OCI-M1 (cell line): ENCODE data around the gene PAPPA2.

Experiments used
- DNase-seq: peaks from one replicate; lab custom pipeline; 2025; lab: John Stamatoyannopoulos, UW

The PAPPA2 gene

GRCh38 chr1:176854758-176855745 is 392.1 kb downstream of the PAPPA2 start:
- DNase-seq: peak; percentile 84

GRCh38 chr1:176857632-176858031 is 394.7 kb downstream of the PAPPA2 start:
- peak; percentile 92 for DNase-seq

GRCh38 chr1:176858433-176858916 is 395.5 kb downstream of the PAPPA2 start:
- peak; percentile 78 for DNase-seq

GRCh38 chr1:176863613-176864012 is 400.6 kb downstream of the PAPPA2 start:
- DNase-seq: no peak

DNA sequence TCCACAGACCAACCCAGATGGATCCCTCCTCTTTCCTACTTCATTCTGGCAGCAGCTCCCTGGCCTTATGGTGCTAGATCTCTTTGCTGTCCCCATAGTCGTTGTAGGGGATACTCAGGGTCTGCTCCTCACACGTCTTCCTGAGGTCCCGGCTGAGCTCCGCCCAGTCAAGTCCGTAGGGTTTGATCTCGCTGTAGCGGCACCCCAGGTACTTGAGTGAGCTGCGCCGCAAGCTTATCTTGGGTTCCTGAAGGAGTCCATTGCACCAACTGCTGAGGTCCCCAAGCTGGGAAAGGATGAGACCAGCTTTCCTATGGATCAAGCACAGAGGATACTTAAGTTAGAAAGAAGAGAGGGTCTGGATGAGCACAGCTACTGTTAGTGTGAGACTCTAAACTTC is 401.2 kb downstream of the PAPPA2 start:
- DNase-seq: no peak

GRCh38 chr1:176866011-176866714 is 403.2 kb downstream of the PAPPA2 start:
- DNase-seq: no peak

GRCh38 chr1:176869577-176869976 is 406.6 kb downstream of the PAPPA2 start:
- DNase-seq: no peak

GRCh38 chr1:176876966-176877515 is 414.1 kb downstream of the PAPPA2 start:
- peak; percentile 14 for DNase-seq

DNA sequence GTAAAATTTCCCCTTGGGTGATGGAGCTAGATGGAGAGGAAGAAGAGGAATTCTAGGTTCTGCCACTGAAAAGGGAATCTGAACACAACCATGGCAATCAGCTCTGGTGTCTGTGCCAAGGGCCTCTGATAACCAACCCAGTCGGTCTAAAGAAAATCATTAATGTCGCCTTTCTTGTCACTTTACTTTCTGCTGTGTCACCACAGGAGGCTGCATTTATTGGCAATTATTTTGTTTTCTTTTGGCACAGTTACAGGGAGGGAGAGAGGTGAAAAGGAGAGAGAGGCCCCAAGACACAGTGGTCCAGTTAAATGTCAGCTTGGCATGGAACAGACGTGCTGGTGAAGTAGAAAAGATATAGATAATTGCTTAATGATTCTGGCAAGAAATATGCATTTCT is 414.6 kb downstream of the PAPPA2 start:
- DNase-seq: no peak

GRCh38 chr1:176878750-176879536 is 416.0 kb downstream of the PAPPA2 start:
- peak; percentile 92 for DNase-seq

- DNase-seq: peak; percentile 96
Observed at GRCh38 chr1:176879784-176880620, 417.0 kb downstream of the PAPPA2 start.

- DNase-seq: peak; percentile 94
Observed at GRCh38 chr1:176880955-176881595, 418.1 kb downstream of the PAPPA2 start.

- no peak for DNase-seq
Observed at GRCh38 chr1:176884286-176884685, 421.3 kb downstream of the PAPPA2 start.

- peak; percentile 20 for DNase-seq
Observed at GRCh38 chr1:176884911-176885310, 421.9 kb downstream of the PAPPA2 start.

DNA sequence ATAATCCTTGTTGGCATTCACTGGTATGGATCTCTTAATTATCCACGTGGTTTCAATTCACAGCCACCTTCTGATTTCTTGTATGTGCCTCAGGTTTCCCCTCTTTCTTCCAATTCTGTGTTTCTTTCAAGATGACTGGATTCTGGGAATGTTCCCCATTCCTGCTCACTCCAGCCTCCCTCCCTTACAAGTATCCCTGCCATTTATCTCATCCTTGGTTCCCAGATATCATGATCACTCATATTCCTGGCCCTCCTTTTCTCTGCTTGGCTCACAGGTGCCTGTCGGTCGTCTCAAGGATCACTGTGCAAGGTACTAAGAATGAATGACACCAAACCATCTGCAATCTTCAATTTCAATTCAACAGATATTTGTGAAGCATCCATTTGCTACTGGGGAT is 422.4 kb downstream of the PAPPA2 start:
- no peak for DNase-seq

DNA sequence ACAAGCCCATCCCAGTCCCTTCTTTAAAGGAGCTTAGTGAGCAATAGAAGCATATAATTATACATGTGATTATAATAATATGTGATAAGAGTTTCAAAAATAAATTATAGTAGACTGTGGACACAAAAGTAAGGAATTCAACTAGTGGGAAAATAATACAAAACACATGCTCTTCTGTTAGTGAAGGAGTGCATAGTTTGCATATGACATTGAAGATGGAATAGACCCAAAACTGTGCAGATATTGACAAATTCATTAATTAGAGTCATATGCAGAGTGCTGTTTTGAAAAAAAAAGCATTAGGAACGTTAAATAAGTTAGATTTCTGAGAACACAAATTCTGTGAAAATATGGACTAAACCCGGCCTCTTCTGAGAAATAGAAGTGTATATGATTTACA is 422.8 kb downstream of the PAPPA2 start:
- no peak for DNase-seq

GRCh38 chr1:176888471-176889032 is 425.6 kb downstream of the PAPPA2 start:
- DNase-seq: no peak

DNA sequence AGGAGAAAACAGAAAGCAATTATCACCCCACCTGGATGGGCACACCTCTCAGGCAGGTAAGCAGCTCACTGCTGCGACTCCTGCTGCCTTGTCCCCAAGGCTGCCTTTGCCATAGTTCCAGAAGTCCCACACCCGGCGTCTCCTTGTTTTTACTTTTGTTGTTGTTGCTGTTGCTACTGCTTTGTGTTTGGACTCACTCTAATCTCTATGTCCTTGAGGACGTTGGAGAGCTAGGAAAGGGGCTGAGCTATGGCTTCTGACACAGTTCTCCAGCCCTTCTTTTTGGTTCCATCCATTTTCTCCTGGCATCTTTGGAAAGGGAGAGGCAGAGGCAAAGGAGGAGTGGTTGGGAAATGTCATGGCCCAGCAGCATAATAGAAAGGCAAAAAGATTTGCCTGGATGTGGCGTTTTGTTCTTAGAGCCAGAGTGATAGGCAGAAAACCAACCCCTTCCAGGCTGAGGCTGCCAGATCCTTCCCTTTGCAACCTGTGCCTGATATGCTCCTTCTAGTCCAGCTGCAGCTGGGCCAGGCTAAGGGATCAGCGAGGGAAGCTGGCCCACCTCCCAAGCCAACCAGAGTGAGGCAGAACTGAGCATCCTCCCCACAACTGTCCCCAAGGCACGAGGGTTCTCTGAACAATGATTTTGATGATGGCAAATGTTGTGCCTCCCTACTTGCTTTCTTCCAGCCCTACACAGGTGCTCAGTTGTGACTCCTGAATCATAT is 430.8 kb downstream of the PAPPA2 start:
- DNase-seq: no peak

GRCh38 chr1:176894450-176894849 is 431.5 kb downstream of the PAPPA2 start:
- no peak for DNase-seq
